Body of pancreas (tissue), 4 donors: ENCODE measurements around the gene GNB5. TPM values are rescaled to one million over a fixed set of nuclear protein-coding genes. Genes with fewer than 3 reads are reported as not detected.
"Not testable (repeated sequence)": the region's sequence is repeated elsewhere in the genome, so short reads cannot be mapped to it uniquely, and the experiment has no call there.

Experiments used
- ATAC-seq: fragments of 150-250 bp; one replicate; pipeline ENCODE4 v1.9.1; 2016
- DNase-seq, 4 donors: peaks; one replicate each; pipeline ENCODE4 v3.0.0-alpha.2; 2019
- H3K27ac ChIP-seq, 4 donors: fragments of 200-600 bp; sonication (generic); 1 replicate in 3 of 4; 2 replicates in 1 of 4; pipeline versions ENCODE4 v1.5.1 to v1.6.1; 2016 to 2019; ENCODE audit warnings: mild to moderate bottlenecking in 1 of 4, mixed read lengths in 1 of 4, moderate library complexity in 1 of 4
- H3K27me3 ChIP-seq, 2 donors: fragments of 200-600 bp; sonication (generic); one replicate each; pipeline ENCODE4 v1.6.0; 2016; ENCODE audit warnings: mild to moderate bottlenecking in 1 of 2
- H3K36me3 ChIP-seq, 2 donors: fragments of 200-600 bp; sonication (generic); replicated peaks in 1 of 2; 2 replicates each; pipeline ENCODE4 v1.5.1; 2016; ENCODE audit warnings: low read depth in 2 of 2; ENCODE audit not compliant: insufficient read depth in 1 of 2
- H3K4me1 ChIP-seq: fragments of 200-600 bp; sonication (generic); one replicate; pipeline ENCODE4 v1.6.0; 2016
- H3K4me3 ChIP-seq, 2 donors: fragments of 200-600 bp; sonication (generic); 1 replicate in 1 of 2; 2 replicates in 1 of 2; pipeline ENCODE4 v1.5.1; 2016 to 2019
- H3K9me3 ChIP-seq, 3 donors: fragments of 200-600 bp; sonication (generic); 1 replicate in 2 of 3; 2 replicates in 1 of 3; pipeline ENCODE4 v1.5.1; 2016
- CTCF ChIP-seq, 7 experiments: fragments of 450-650 bp in 4 of 7; fragments of 200-600 bp in 3 of 7; sonication (generic) in 3 of 7; IDR thresholded peaks; one replicate each; pipeline ENCODE4 v1.5.1; 2016 to 2019; ENCODE audit warnings: antibody characterized with exemption in 7 of 7
- POLR2A ChIP-seq, 3 donors: fragments of 450-650 bp; IDR thresholded peaks; one replicate each; pipeline ENCODE4 v1.6.1; 2016; ENCODE audit warnings: antibody characterized with exemption in 3 of 3, mild to moderate bottlenecking in 2 of 3
- WGBS, 2 donors: methylation state at CpG; one replicate each; pipeline ENCODE4 v1.1.5; 2017; 5-methylcytosine and 5-hydroxymethylcytosine counted together
- intact Hi-C: fragments of 100-400 bp; cut with DNase I; formaldehyde crosslinking; loops from one replicate; pipeline ENCODE4 v1.15.1; 2023
- total RNA-seq, 2 donors: library from RNA; depleted of rRNA; stranded (reverse); fragments of >200 nt; gene quantifications; one replicate each; pipeline ENCODE4 v1.1.0, GENCODE V29; 2016

Gene GNB5
- total RNA-seq, 2 donors from 2014 or later = 15.8 to 25.2 TPM

GRCh38 chr15:52090193-52090592 lies 101.0 kb downstream of the GNB5 start:
- Histone ChIP-seq H3K4me3 (no peak overlapping the region), H3K27me3 (no peaks in the 10 kb centered on the region), H3K36me3 (no peaks in the 10 kb centered on the region), H3K9me3 (no peaks in the 10 kb centered on the region), H3K27ac (no peak overlapping the region), H3K4me1 (peaks cover 5% of the 10 kb centered on the region)
- ATAC-seq (no peak), DNase-seq (no peak)
- TF ChIP-seq POLR2A (IDR thresholded peaks at IDR 0.05) (no peak), CTCF (IDR thresholded peaks at IDR 0.05) (no peak)
- intact Hi-C loops = no loop called here

DNA sequence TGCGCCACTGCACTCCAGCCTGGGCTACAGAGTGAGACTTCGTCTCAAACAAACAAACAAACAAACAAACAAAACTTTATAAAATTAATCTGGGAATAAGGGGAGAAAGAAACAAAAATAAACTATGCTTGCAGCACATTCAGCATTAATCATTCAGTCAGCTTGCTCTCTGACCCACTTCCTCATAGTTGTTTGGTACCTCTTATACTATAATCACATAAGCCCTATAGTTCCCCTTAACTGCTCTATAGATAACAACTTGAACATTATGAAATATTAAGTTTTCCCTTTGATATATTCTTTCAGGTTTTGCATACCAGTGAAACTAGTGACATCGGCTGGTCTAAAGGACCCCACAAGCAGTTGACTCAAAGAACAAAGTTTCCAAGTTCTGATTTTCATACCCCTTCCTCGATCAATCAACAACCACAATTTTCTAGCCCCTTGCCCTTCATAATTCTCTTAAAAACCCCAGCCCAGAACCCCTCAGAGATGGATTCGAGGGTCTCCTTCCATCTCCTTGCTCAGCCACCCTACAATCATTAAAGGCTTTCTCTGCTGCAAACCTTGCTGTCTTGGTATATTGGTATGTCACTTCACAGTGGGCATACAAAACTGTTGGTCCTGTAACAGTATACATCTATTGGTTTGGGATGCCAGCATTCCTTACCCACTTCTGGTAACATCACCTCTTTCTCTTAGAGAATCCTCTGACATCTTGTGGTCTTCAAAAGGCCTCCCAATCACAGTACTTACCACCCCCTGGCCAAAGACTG lies 105.0 kb downstream of the GNB5 start:
- WGBS, 2 donors = 77 to 83% methylated on average over 5 of the region's 5 CpGs
- Histone ChIP-seq H3K4me1 (no peaks in the 10 kb centered on the region), H3K4me3 (no peak overlapping the region), H3K36me3 (no peaks in the 10 kb centered on the region), H3K27ac (no peak overlapping the region), H3K9me3 (no peaks in the 10 kb centered on the region), H3K27me3 (no peaks in the 10 kb centered on the region)
- intact Hi-C loops = no loop called here
- no peak for DNase-seq
- TF ChIP-seq POLR2A (IDR thresholded peaks at IDR 0.05) (no peak), CTCF (IDR thresholded peaks at IDR 0.05) (no peak)
- ATAC-seq = no peak

DNA sequence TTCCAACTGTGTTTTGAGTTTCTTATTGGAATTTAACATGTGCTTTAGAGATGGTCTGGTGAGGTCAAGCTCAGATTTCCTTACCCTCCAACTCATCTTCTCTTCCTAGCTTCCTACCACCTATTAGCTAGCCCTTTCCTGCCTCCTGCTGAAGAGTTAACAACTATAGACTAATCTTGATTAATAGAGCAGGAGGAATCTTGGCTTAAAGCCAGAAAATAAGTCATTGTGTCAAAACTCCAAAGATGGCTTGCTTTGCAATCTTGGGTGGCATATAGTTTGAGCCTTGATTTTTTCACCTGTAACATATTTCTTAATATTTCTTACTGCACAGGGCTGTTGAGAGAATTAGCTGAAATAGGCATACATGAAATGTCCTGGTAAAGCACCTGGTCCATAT lies 105.9 kb downstream of the GNB5 start:
- H3K27ac ChIP-seq = no peak overlapping the region
- H3K27me3 ChIP-seq = no peaks in the 10 kb centered on the region
- no peak for DNase-seq
- TF ChIP-seq CTCF (IDR thresholded peaks at IDR 0.05) (no peak), POLR2A (IDR thresholded peaks at IDR 0.05) (no peak)
- no peak overlapping the region for H3K4me3 ChIP-seq
- no peak for ATAC-seq
- no peaks in the 10 kb centered on the region for H3K4me1 ChIP-seq
- no peaks in the 10 kb centered on the region for H3K9me3 ChIP-seq
- H3K36me3 ChIP-seq = no peaks in the 10 kb centered on the region
- intact Hi-C loops = no loop called here

- 57 to 67% methylated on average over 4 of the region's 4 CpGs for WGBS, 2 donors
- intact Hi-C loops = no loop called here
- no peaks in the 10 kb centered on the region for H3K36me3 ChIP-seq
Observed at GRCh38 chr15:52083603-52084002, 107.6 kb downstream of the GNB5 start.

GRCh38 chr15:52083037-52083359 lies 108.2 kb downstream of the GNB5 start:
- H3K4me1 ChIP-seq, intact Hi-C loops, H3K36me3 ChIP-seq, H3K27me3 ChIP-seq, DNase-seq, H3K9me3 ChIP-seq, H3K4me3 ChIP-seq, H3K27ac ChIP-seq, ATAC-seq: not testable (repeated sequence)
- 79 to 100% methylated on average over 1 of the region's 1 CpG for WGBS, 2 donors

More at GRCh38 chr15:52083603-52084002, 107.6 kb downstream of the GNB5 start:
- Histone ChIP-seq H3K27me3 (no peaks in the 10 kb centered on the region), H3K4me3 (no peak overlapping the region), H3K27ac (no peak overlapping the region), H3K4me1 (peaks cover 8% of the 10 kb centered on the region), H3K9me3 (no peaks in the 10 kb centered on the region)
- ATAC-seq (no peak), DNase-seq (no peak)
- TF ChIP-seq POLR2A (IDR thresholded peaks at IDR 0.05) (no peak), CTCF (IDR thresholded peaks at IDR 0.05) (no peak)
